Measurements from ENCODE around the gene TREML2.

DNA sequence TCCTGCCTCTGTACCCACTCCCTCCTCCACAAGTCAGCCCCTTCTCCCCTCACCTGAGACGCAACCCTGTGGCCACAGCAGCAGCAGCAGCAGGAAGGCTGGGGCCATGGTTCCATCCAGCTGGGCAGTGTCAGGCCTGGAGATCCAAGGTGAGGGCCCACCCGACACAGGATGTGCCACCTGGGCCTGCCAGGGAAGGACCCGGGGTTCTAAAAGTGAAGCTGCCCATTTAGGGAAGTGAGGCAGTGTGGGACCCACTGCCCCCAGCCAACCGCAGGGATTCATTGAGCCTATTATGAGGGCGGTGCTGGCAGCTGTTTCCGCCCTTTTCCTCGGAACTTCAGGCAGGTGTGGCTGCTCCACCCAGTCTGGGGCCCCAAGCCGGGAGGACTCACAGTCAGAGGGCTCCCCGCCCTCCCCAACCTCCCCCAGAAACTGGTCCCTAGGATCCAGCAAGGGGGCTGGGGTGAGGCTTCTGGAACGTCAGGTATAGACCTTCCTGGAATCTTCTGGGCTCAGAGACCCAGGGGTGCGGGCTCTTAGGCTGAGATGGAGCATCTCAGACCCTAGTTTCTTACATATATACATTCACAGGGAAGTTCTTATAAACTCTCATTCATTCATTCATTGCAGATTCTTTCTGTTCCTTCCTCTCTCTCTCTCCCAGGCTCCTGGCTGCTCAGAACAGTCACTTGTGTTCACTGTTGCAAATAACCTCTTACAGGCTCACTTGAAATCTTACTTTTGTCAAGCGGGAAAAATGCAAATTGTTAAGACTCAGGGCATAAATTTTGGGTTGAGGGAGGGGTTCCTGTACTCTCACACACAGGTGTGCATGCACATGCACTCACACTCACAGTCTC lies at the start of gene TREML2:
- TF ChIP-seq, protein P1, sequence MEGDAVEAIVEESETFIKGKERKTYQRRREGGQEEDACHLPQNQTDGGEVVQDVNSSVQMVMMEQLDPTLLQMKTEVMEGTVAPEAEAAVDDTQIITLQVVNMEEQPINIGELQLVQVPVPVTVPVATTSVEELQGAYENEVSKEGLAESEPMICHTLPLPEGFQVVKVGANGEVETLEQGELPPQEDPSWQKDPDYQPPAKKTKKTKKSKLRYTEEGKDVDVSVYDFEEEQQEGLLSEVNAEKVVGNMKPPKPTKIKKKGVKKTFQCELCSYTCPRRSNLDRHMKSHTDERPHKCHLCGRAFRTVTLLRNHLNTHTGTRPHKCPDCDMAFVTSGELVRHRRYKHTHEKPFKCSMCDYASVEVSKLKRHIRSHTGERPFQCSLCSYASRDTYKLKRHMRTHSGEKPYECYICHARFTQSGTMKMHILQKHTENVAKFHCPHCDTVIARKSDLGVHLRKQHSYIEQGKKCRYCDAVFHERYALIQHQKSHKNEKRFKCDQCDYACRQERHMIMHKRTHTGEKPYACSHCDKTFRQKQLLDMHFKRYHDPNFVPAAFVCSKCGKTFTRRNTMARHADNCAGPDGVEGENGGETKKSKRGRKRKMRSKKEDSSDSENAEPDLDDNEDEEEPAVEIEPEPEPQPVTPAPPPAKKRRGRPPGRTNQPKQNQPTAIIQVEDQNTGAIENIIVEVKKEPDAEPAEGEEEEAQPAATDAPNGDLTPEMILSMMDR (conservative IDR thresholded peaks at IDR 0.05) = no peak
- TF ChIP-seq EZH2 (IDR thresholded peaks at IDR 0.05; ENCODE audit: low read depth) = no peak
